Hematopoietic multipotent progenitor cell treated with erythropoietin and hydrocortisone succinate and interleukin-3 and kit ligand, for 17 days (in vitro differentiated cells): ENCODE data around the gene RBMS3.

Source experiments
- DNase-seq: peaks from one replicate; pipeline ENCODE4 v3.0.0-alpha.2; 2015; ENCODE audit warnings: low spot score

The RBMS3 gene

DNA sequence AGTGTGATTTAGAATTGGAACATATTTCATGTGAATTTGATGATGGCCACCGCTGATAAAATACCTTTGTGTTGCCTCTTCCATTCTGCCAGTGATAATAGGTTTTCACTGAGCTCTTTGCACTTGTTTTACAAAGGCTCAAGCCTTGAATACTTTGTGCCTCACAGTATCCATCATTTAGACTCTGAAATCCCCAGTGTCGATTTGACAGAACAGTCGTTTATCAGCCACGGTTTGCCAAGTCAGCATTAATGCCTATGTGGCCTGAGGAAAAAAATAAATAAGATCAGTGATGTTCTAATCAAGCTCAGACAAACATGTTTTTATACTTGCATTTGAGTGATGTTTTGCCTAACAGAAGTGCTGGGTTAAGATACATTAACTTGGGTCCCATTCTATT, 399.1 kb downstream of the RBMS3 start:
- DNase-seq = no peak

DNA sequence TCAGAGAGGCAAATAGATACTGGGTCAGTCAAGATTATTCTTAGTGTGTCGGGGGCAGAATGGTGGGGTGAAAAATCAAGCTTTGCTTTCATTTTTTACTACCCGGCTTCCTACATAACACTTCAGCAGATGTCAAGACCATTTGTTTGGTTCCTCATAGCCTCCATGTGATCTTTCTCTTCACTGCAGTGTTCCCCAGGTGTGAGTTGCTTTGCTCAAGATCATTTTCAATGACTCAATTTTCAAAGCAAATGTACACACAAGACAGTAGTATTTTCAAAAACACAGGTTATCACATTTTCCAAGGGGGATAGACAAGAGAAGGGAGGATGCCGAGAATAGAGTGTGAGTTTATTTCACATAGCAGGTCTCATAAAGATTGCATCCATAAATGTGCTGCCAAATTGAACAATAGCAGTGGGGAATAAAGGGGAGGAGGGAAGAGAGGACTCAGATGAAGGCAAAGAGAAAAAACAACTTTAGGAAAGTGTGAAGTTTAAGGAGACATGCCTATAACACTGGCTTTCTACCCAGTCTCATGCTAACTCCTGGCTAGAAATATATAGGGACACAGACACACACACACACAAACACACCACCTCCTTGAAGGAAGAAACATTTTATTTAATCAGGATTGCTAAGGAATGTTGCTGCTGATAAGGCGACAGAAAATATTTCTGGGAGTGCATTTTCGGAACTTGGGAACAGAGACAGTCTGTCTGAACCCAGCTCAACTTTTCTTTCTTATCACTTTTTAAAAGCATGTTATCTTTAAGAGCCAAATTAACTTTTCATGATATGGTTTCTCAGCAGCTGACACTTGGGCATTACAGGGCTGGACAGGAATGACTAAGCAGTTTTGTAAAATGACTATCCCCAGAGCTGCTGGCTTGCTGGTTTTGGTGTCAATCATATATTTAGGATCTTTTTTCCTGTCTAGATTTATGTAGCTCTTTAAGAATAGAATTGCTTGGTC, 402.4 kb downstream of the RBMS3 start:
- peak; percentile 35 for DNase-seq

DNA sequence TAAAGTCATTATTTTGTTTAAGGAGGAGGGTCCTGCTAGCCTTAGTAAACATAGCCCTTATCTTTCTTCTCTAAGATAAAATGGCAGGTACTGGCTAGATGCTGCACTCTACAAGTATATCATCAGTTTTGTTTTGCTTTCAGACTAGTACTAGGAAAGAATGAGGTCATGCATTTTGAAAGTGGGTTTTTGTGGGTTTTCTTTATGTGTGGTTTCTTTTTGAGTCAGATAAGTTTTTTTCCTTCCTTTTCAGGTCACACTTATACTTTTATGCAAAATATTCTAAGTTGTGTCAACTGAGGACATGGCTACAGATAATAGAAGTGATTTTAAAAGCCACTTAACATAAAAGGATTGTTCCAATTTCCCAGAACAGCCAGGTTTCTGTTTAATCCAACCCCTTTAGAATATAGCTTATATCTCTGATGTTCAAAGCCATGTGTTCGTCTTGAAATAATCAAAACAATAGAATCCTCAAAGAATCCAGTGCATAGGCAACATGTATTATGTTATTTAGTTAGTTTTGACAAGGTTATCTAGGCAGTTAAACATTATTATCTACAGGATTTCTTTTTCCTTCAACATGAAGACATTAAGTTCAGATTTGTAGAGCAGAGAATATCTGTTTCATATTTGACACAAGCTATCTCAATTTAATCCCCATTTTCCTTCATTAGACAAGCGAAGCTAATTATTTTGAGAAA, 406.2 kb downstream of the RBMS3 start:
- no peak for DNase-seq

DNA sequence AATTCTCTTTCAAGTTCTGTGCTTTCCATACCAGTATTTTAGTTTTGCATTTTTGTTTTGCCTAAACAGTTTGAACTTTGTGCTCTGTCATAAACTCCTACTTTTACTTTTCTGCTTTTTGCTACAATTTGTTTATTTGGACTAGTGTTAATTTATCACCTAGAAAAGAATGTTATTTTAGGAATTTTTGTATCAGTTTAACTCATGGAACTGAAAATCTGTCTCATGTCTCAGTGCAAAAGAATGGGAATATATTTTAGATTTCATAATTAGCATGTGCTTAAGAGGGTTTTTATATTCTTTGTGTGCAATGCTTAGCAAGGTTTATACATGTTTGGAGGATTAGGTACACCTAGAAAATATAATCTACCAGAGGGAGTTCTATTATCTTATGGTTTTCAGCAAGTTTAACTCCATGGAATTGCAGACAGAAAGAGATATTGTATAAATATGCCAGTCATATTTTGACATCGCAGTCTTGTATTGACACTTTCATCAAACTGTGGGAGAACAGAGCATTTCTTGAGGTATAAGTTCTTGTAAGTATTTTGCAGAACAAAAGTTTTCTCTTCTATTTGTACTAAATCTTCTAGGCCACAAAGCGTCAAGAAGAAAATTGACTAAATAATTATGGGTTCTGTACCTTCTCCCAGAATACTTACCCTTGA, 409.9 kb downstream of the RBMS3 start:
- no peak for DNase-seq

DNA sequence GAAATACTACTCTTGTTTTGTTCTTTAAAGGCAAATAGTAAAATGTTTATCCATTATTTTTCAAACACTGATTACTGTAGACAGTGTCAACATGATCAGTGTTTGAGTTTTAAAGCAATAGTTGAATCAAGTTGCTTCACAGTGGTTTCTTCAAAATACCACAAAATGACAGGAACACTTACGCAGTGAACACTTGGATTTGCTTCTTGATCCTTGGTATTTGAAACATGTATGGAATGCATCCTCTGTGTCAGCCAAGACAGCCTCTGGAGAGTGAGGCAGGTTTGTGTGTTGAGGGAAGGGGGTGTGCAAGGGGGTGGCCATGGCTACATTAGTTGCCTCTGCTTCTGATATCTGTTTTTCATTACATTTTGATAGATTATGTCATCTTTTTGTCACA, 413.0 kb downstream of the RBMS3 start:
- no peak for DNase-seq

DNA sequence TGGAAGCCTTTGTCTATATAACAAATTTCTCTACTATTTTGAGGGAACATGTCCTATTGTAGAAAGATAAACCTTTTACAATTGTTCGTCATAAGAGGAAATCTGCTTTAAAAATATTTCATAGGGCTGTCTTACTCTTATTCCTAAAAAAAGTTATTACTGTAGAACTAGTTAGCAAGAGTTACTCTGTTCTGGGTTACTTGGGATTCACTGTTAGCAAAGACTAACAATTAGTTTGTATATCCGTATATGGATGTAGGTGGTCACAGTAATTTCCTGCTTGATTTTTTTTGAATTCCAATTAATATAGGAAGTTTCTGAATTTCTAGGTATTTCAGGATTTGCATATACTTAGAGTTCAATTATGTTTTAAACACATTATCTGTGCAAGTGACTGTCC, 413.5 kb downstream of the RBMS3 start:
- DNase-seq = no peak

DNA sequence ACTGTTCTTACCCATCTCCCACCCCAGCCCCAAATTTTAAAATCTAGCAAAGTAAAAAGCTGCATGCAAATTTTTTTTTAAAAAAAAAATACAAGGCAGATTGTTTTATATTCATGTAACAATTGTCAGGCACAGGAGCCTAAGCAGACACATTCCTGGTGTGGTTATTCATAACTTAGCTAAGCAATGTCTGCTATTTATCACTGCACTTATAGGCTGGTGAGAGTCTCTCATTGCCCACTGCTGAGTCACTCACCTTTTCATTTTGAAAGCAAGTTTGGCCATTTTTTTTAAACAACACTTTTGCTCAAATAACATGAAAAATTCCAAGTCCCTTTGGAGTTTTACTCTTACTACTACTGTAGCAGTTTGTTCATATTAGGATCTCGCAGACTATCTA, 413.9 kb downstream of the RBMS3 start:
- no peak for DNase-seq

DNA sequence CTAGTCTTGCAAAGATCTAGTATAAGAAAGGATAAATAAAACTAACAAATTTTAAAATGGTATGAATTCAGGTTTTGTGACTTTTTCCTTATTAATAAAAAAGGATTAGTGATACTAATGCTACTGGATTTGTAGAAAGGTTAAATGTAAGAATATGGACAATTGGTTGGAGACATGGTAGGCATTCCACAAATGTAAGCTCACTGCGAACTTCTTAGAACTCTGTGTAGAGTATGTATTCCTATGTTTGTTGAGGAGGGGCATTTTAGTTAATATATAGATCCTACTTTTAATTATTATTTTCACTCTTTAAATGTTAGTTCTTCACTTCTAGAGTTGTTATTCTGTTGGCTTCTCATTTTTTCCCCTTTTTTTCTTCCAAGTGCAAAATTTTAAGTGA, 414.3 kb downstream of the RBMS3 start:
- no peak for DNase-seq

DNA sequence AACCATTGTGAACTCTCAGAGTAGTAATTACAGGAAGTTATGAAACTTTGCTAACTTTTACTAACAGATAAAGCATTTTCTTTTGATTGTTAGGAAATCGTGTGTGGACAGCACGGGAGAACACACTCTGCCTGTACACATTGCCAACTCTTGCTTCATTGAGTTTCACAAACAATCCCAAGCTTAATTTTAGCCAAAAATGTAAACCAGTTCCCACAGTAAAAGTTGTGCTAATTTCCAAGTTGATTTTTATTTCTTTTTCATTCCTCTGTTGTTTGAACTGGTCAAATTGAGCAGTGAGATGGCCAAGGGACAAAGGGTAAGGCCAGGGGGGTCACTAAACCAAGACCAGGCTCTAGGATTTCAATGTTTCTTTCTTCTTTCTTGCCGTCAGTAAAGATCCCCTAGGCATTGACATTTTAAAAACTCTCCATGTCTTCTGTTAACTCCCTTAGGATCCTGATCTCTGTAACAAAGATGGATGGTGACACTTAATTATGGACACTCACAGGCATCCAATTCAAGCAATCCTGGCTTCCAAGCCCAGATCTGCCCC, 414.9 kb downstream of the RBMS3 start:
- DNase-seq = no peak

DNA sequence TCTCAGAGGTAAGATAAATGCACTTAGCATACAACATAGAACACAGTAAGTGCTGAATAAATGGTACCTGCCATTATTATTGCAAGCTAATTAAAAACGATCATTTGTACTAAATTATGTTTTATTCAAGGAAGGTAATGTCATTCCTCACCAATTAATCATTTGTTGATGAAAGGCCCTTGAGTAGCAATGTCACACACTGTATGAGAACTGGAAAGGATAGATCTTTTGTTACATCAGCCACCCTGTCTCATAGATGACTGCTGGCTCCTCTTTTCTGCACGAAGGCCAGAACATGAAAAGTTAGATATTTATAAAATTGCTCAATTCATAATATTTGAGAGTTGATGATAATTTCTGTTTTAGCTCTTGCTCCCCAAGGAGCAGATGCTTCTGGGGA, 415.4 kb downstream of the RBMS3 start:
- no peak for DNase-seq

DNA sequence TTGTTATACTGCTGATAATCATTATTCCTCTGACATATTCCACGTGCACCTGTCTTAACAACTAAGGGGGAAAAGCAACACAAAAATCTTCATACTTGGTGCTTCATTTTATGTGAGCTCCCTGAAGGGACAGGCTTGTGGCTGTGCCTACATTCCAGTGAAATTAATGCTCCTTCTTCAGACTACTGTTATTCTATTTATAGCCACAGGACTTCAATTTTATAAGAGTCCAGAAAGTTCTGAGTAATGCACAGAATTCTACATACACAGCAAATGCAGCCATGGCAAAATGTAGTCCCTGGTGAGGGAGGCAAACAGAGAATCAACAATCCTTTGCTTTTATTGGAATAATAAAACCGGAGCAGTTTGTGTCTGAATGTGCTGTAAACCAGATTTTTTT, 417.1 kb downstream of the RBMS3 start:
- no peak for DNase-seq

DNA sequence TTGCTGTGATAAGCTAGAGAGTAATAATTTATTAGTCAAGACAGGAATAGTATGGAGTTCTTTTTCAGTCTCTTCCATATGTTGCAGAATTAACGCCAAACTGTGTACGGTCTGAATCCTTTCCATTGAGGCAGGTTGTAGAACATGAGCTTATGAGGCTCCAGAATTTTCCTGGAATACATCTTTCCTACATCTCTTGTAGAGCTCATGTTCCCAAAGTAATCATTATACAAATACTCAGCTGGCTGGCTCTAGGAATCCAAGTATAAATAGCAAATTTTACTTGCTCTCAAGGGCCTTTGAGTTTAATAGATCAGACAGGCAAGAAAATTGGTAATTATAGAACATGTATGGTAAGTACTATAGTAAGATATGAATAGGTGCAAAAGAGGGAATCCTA, 419.4 kb downstream of the RBMS3 start:
- no peak for DNase-seq

DNA sequence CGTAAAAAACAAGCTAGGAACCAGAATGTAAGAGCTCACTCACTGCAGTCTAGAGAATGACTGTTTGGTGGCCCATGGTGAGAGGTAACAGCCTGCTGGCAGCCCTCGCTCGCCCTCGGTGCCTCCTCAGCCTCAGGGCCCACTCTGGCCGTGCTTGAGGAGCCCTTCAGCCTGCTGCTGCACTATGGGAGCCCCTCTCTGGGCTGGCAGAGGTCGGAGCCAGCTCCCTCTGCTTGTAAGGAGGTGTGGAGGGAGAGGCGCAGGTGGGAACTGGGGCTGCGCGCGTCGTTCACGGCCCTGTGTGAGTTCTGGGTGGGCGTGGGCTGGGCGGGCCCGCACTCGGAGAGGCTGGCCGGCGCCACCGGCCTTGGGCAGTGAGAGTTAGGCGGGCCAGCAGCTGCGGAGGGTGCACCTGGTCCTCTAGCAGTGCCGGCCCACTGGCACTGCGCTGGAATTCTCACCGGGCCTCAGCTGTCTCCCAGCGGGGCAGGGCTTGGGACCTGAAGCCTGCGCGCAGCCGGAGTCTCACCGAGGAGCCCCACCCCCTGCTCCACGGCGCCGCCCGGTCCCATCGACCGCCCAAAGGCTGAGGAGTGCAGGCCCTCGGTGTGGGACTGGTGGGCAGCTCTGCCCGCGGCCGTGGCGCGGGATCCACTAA, 420.6 kb downstream of the RBMS3 start:
- DNase-seq = no peak

DNA sequence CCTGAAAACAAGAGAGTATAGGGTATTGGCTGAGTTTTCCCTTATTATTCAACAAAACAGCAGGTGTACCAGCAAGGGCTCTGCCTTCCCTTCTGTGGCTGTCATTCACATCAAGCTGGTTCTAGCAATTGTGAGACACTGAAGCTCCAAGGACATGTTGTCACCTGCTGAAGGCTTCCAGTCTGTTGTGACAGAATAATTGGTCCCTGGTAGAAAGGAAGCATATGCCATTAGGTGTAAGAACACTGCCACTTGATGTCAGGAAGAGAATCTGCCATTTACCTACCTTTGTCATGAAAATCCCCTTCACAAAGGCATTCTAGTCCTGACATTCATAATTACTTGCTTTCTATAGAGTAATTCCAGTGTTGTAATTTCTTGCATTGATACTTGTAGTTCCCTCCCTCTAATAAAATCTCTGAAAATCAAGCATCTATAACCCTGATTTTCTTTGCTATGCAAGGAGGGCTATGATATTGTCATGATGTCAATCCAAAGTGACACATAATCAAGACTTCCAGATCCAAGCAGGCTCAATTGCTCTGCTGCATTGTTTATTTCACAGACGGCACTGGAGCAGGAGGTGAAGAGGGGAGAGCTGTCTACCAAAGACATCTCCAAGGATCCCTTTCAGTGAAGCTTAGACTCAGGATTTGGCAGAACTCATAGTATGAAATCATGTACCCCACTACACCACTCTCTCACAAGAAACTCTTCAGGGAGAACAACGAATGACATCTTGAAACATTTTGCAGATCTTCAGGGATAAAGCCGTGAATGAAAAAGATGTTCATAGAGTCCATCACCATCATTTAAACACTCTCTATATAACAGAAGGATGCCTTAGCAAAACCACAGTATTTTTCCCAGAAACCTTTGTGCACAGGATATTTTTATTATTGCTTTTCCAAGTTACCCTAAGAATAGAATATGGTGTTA, 425.3 kb downstream of the RBMS3 start:
- no peak for DNase-seq

DNA sequence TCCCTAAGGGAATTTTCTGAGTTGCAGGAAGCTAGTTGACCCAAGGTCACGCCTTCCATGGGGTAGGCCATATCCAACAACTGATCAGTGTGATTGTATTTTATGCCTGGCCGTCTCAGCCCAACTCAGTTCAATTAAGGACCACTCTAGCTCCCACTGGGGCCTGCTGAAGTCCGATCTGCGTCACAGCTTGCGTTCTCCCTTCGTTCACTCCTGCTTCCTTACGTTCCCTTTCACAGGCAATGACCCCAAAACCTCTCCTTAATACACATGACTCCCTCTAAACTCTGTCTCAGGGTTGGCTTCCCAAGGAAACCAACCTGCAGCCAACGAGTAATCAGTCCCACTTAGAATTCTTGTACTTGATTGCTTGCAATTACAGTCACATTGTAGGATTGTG, 428.0 kb downstream of the RBMS3 start:
- no peak for DNase-seq

DNA sequence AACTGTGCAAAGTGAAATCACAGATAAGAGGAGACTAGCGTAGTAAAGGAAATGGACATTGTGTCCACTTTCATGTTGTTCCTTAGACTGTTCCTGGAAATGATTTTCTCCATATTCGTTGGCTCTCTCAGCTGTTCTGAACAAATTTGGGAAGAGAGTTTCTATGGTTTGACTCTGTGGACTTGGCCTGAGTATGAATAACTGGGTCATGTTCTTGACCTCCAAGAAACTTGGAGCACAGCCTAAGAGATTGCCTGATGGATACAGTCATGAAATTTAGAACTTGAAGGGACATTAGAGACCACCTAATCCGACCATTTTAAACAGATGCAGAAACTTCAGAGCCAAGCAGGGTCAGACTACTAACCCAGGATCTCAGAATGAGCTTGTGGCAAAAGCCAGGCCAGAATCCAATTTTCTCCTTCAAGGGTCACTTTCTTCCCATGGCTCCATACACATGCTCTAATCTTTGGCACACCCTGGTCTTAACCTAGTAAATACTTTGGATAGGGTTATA, 430.4 kb downstream of the RBMS3 start:
- no peak for DNase-seq

DNA sequence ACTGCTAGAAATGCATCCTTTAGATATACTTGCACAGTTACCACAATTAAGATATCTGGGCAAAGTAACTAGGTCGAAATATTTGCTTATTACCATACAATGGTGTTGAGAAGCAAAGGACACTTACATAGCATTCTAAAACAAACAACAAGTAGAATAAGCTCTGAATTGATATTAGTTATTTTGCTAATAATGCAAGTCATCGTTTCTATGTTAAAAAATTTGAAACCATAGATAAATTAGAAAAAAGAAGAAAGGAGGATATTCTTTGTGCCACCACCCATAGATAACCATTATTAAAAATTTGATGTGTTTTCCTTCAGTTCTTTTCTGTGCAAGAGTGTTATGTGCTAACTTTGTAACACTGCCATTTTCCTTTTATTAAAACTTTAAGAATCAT, 435.3 kb downstream of the RBMS3 start:
- no peak for DNase-seq

DNA sequence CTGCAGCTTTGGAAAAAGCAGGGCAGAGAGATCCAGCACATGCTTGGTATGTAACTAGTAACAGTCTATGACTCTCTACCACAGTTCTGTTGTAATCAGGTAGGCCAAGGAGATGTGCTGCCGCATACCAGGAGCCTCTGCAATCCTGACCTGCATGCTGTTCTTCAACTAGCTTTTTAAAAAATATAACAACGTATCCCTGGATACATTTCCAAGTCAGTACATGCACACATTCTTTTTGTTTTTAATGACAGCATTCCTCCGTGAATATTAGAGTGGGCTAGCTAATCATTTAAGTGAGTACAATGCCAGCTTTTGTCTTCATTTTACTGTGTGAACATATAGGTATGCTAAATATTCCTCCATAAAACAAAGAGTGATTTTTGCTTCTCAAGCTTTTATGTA, 437.8 kb downstream of the RBMS3 start:
- DNase-seq = no peak

DNA sequence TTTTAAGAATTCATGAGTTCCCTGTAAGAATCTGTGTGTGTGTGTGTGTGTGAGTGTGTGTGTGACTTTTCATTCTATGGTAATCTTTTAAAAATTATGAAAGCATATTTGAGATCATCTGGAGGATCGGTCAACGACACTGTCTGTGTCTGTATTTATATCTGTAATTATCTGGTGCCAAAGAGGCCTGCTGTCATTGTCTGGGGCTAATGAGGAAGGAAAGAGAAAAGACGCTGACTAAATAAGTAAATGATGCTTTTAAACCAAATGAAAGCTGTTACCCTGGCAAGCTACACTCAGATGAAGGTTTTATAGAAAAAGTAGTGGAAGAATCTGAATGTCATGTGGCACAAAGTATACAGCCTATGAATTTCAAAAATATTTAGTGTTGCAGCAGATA, 439.8 kb downstream of the RBMS3 start:
- DNase-seq = no peak

DNA sequence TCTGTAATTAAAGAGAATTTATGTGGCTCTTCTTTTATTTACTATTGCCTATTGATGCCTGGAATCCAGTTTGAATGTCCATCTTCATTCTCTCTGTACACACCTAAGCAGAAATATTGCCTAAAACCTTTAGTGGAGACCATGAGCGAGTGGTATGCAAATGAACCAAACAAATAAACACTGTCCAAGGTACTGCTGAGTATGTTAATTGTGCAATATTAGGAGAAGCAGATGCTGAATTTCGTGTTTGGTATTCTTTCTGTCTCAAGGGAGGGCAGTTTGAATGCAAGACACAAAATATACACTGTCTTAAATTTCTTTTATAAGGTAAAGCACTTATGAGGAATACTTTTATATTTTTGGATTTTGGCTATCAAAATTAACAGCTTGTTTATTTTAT, 440.9 kb downstream of the RBMS3 start:
- DNase-seq = no peak

DNA sequence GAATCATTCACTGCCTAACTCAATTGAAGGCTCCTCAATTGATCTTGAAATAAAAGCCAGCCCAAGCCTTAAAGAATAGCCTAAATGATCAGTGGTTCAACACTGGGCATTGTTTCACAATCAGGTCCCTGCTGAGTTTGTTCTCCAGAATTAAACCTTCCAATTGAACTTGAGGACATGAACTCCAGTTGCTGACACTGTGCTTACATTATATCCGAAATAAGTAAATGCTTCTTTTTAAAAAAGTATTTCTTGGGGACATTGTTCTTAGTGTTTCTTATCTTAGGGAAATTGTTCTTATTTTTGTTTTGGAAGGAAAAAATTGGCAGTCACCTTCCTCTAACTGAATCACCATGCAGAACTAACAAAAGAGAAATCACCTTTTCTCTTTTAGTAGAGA, 450.2 kb downstream of the RBMS3 start:
- DNase-seq = no peak
